GM12864 (cell line): ENCODE measurements around the gene PER3.

ENCODE experiments used
- DNase-seq: peaks from one replicate; pipeline ENCODE4 v3.0.0-alpha.2; 2011; ENCODE audit warnings: low read depth
- H3K4me3 ChIP-seq: 2 replicates; pipeline ENCODE4 v1.5.1; 2011; ENCODE audit warnings: mild to moderate bottlenecking, low read depth, low read length, control low read depth
- TF ChIP-seq, protein P1 (sequence below): IDR thresholded peaks from 2 replicates; pipeline ENCODE4 v1.5.1; 2011; ENCODE audit warnings: low read depth, mild to moderate bottlenecking, moderate library complexity, low read length, control low read depth, inconsistent platforms; ENCODE audit errors: missing control alignments

PER3 gene

DNA sequence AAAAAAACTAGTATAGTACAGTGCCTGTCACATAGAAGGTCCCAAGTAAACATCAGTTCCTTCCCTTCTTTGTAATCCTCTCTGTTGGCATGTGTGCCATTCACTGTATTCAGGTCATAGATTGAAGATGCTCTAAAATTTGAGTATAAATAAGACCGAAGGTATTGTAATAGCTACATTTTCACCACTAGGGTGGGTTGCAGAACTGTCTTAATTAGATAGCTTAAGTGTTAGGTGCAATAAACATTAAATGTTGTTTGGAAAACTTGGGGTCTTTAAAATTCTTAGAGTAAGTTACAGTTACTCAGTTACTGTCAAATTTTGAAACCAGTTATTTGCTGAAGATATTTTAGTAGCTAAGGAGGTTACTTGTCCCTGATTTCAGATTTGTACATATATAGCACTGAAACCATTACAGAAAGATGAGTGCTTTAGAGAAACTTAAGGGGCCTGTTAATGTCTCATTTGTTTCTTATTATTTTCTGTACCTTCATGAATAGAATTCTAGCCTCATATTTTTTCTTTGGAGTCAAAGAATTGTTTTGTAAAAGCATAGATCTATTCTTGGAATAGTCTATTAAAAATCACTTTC lies 24.3 kb downstream of the PER3 start:
- DNase-seq: no peak
- TF ChIP-seq, protein P1, sequence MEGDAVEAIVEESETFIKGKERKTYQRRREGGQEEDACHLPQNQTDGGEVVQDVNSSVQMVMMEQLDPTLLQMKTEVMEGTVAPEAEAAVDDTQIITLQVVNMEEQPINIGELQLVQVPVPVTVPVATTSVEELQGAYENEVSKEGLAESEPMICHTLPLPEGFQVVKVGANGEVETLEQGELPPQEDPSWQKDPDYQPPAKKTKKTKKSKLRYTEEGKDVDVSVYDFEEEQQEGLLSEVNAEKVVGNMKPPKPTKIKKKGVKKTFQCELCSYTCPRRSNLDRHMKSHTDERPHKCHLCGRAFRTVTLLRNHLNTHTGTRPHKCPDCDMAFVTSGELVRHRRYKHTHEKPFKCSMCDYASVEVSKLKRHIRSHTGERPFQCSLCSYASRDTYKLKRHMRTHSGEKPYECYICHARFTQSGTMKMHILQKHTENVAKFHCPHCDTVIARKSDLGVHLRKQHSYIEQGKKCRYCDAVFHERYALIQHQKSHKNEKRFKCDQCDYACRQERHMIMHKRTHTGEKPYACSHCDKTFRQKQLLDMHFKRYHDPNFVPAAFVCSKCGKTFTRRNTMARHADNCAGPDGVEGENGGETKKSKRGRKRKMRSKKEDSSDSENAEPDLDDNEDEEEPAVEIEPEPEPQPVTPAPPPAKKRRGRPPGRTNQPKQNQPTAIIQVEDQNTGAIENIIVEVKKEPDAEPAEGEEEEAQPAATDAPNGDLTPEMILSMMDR: peak; percentile 38
- H3K4me3 ChIP-seq: no peak overlapping the region

DNA sequence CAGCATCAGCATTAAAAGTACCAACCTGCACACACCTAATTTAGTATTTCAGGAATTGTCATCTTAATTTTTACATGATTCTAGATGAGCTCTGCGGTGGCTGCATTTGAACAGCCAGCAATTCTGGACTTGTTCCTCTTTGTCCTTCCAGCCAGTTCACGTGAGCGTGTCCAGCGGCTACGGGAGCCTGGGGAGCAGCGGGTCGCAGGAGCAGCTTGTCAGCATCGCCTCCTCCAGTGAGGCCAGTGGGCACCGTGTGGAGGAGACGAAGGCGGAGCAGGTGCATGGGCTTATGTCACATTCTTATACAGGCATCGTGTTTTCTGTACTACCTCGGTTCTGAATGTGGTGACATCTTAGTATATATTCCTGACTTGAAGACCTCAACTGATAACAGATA lies 25.7 kb downstream of the PER3 start:
- H3K4me3 ChIP-seq: no peak overlapping the region
- DNase-seq: no peak
- TF ChIP-seq, protein P1: no peak

DNA sequence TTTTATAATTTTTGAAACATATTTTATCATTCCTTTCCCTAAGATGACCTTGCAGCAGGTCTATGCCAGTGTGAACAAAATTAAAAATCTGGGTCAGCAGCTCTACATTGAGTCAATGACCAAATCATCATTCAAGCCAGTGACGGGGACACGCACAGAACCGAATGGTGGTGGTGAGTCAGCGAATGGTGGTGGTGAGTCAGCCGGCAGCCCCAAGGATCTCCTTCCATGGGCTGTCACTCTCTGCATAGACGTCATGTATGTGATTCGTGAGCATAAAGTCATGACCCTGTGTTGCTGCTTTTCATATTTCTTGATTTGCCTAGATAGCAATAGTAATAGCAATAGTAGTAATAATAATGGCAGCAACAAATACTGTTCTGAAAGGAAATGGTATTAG lies 26.3 kb downstream of the PER3 start:
- TF ChIP-seq, protein P1: no peak
- H3K4me3 ChIP-seq: no peak overlapping the region
- DNase-seq: no peak

DNA sequence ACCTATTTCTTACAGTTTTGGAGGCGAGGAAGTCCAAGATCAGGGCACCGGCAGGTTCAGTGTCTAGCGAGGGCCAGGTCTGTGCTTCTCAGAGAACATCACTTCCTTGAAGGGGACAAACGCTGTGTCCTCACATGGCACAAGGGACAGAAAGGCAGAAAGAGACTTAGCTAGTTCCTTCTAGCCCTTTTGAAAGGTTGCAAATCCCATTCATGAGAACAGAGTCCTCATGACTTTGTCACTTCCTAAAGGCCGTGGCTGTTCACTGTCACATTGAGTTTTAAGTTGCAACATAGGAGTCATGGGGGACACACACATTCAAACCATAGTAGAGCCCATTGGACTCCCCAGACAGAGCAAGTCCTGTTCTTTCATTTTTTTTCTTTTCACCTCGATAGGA lies 27.4 kb downstream of the PER3 start:
- DNase-seq: no peak
- TF ChIP-seq, protein P1: no peak
- no peak overlapping the region for H3K4me3 ChIP-seq

DNA sequence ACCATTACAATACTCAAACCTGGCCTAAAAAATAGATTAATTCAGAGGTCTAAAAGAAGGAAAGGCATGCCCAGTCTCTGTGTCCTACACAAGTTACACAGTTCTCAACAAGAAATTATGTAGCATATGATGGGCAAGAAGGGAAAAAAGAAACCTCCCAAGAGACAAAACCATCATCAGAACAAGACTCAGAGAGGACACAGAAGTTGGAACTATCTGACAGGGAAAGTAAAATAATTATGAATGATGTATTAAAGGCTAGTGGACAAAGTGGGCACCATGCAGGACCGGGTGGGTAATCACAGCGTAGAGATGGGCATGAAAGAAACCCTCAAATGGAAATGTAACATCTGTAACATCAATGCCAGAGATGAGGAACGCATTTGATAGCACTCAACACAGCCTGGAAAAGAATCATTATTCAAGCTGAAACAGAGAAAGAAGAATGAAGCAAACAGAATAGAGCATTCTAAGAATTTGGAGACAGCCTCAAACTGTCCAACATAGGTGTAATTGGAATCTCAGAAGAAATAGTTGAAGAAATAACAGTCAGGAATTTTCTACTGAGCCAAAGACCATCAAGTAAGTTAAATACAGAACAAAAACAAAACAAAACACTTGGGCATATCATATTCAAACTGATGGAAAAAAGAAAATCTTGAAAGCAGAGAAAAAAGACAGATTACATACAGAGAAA lies 29.7 kb downstream of the PER3 start:
- DNase-seq: no peak
- TF ChIP-seq, protein P1: no peak
- no peak overlapping the region for H3K4me3 ChIP-seq

DNA sequence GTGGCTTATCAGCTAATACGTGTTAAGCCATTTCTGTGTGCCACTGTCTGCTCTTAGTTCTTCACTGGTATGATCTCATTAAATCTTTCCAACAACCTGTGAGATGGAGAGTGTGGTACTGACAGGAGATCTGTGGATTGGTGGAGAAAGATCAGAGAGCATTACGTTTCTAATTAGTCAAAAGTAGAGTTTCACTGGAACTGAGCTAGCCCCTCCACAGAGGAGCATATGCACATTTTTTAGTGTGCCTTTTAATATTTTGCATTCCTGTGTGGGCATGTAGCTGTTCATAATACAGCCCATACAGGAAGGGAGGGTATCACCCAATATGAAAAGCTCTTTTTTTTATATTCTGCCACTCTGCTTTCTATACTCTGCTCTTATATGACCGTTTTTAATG lies 37.2 kb downstream of the PER3 start:
- TF ChIP-seq, protein P1: no peak
- H3K4me3 ChIP-seq: no peak overlapping the region
- no peak for DNase-seq

DNA sequence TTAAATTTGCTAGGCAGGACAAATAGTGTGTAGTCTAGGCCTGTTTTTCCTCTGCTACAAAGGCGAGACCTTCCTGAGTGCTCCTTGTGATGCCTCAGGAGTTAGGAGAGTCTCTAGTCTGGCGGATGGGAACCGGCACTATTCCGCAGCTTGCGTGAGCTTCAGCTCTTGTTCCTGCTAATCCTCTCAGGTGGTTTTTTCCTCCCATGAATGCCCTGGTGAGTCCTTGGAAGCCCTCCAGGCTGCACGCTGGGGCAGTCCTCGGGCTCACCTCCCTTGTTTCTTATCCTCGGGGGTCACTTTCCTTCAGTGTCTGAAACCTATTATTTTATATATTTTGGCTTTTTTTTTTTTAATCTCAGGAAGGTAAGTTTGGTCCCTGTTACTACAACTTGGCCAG lies 40.6 kb downstream of the PER3 start:
- H3K4me3 ChIP-seq: no peak overlapping the region
- DNase-seq: no peak
- TF ChIP-seq, protein P1: no peak
